AG09309 (cell line): ENCODE measurements around the gene FAM181A.

Source experiments
- DNase-seq: peaks from one replicate; pipeline ENCODE4 v3.0.0-alpha.2; 2010; ENCODE audit warnings: low read depth
- H3K4me3 ChIP-seq: 2 replicates; pipeline ENCODE4 v1.5.1; 2011; ENCODE audit warnings: mild to moderate bottlenecking, low read depth, low read length, moderate library complexity; ENCODE audit not compliant: control insufficient read depth
- CTCF ChIP-seq: IDR thresholded peaks from 2 replicates; pipeline ENCODE4 v1.5.1; 2011; ENCODE audit warnings: mild to moderate bottlenecking, low read depth, low read length, inconsistent platforms; ENCODE audit not compliant: insufficient read depth, control insufficient read depth; ENCODE audit errors: missing control alignments

Gene FAM181A

GRCh38 chr14:93928184-93929047, 1.3 kb downstream of the FAM181A start:
- no peak overlapping the region for H3K4me3 ChIP-seq
- no peak for DNase-seq
- TF ChIP-seq CTCF, result no peak

GRCh38 chr14:93929048-93929535, 1.9 kb downstream of the FAM181A start:
- TF ChIP-seq CTCF, result no peak
- DNase-seq, result no peak
- no peak overlapping the region for H3K4me3 ChIP-seq

GRCh38 chr14:93929657-93930056, 2.5 kb downstream of the FAM181A start:
- H3K4me3 ChIP-seq, result no peak overlapping the region
- TF ChIP-seq CTCF, result no peak
- DNase-seq, result no peak

- DNase-seq, result no peak
- no peak for TF ChIP-seq CTCF
- no peak overlapping the region for H3K4me3 ChIP-seq
These were observed 3.3 kb downstream of the FAM181A start for GRCh38 chr14:93930296-93930988.

DNA sequence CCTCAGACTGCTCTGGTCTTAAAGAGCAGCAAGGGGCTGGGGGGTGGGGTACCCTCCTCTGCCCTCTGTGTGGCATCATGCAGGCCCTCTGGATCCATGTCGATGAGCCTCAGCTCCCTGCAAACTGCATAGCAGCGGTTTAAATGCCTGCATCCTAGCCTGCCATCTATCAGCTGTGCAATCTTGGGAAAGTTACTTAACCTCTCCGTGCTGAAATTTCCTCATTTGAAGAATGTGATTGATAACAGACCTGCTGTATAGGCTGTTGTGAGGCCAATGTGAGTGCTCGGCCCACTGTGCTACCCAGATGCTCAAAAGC, 3.8 kb downstream of the FAM181A start:
- no peak for TF ChIP-seq CTCF
- DNase-seq, result no peak
- H3K4me3 ChIP-seq, result no peak overlapping the region

- TF ChIP-seq CTCF, result no peak
- no peak overlapping the region for H3K4me3 ChIP-seq
- DNase-seq, result no peak
These were observed 5.5 kb downstream of the FAM181A start for GRCh38 chr14:93932642-93933041.
